GM19324 (cell line): Measurements from ENCODE around the gene CD1C.
"Not testable (repeated sequence)": the region's sequence is repeated elsewhere in the genome, so short reads cannot be mapped to it uniquely, and the experiment has no call there.

Experiments used
- ATAC-seq: cut with Tn5 transposase; IDR thresholded peaks from one replicate; pipeline ENCODE4 v1.9.1; 2021; ENCODE audit warnings: mild to moderate bottlenecking, moderate library complexity; ENCODE audit not compliant: unreplicated experiment, low FRiP score

CD1C gene

DNA sequence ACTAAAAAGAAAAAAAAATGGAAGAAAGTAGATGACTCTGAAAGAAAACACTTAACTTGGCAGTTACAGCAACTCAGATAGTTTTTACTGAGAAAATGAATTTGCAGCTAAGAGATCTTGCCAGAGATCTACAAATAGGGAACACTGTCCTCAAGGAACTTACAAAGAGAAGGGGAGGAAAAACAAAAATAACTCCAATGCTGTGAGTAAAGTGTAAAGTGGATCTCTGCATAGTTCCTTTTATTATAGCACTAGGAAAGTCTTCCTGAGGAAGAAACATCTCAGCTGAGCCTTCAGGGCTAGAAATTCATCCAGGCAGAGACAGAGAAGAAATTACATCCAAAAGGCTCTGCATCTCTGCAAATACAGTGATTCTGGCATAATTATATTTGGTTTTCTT is 37.8 kb downstream of the CD1C start:
- no peak for ATAC-seq

DNA sequence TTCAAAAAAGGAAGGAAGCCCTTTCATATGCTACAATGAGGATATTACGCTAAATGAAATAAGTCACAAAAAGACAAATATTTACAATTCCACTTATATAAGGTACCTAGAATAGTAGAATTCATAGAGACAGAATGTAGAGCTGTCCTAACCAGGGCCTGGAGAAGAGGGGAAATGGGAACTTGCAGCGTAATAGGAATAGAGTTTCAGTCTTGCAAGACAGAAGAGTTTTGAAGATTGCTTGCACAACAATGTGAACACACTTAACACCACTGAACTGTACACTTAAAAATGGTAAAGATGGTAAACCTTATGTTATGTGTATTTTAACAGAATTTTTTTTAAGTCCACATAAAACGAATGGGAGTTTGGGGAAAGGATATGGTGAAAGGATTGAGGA is 38.7 kb downstream of the CD1C start:
- ATAC-seq: no peak

- ATAC-seq: no peak
Measured at GRCh38 chr1:158329300-158329699, 39.6 kb downstream of the CD1C start.

GRCh38 chr1:158329733-158330132 is 40.0 kb downstream of the CD1C start:
- no peak for ATAC-seq

- ATAC-seq: no peak
Measured at GRCh38 chr1:158330391-158331105, 40.8 kb downstream of the CD1C start.

DNA sequence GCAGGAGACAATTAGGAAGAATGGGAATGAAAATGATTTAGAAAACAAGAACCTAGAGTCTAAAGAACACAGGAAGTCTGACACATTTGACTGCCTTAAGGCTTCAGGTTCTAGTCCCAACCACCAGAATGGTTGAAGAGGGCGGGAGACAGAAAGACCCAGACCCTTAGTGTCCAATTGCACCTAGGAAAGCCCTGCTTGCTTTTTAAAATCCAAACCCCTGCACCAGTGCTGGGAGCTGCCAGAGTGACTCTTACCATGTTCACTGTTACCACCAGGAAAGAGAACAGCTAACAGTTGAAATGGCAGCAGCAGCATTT is 41.3 kb downstream of the CD1C start:
- ATAC-seq: no peak

DNA sequence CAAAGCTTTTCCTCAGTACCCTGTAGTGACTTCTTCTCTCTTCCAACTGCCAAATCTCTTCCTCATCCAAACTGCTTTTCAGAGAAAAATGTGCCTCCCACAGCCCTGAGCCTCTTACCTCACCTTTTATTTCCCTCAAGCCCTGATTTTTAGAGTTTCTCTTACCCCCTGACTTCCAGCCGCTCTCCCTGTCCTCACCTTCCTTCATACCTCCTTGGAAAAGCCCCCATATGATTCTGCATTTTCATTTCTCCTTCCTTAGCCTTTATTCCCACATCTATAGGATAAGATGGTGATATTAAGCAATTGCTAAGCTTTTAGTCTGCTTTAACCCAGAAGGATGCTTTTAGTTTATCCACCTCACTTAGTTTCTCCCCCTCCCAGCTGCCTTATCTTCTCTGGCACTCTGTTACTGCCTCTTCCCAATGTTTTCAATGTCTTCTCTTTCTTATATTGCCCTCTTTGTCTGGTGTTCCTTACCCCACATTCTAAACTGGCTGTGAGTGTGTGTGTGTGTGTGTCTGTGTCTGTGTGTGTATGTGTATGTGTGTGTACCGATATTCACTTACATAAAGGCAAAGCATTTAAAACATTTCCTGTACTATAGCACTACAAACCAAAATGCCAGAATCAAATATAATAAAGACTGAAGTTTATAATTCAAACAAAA is 41.9 kb downstream of the CD1C start, which contains the start of gene CD1B:
TSS of gene CD1B (minus strand) at position 51 of the 670 bp plus-strand sequence. CDS start 108 bp downstream, outside the sequence.
- ATAC-seq: no peak

- no peak for ATAC-seq
Measured at GRCh38 chr1:158333405-158334155, 43.9 kb downstream of the CD1C start.

GRCh38 chr1:158334526-158335212 is 44.9 kb downstream of the CD1C start:
- no peak for ATAC-seq

DNA sequence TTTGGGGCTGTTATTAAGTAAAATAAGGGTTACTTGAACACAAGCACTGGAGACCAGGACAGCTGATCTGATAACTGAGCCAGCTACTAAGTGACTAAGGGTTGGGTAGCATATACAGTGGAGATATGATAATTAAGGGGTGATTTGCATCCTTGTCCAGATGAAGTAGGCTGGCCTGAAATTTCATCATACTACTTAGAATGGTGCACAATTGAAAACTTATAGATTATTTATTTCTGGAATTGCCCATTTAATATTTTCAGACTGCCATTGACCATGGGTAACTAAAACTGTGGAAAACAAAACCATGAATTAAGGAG is 45.5 kb downstream of the CD1C start:
- ATAC-seq: no peak

- ATAC-seq: not testable (repeated sequence)
Measured at GRCh38 chr1:158336413-158336812, 46.7 kb downstream of the CD1C start.
